GM12801 (cell line): ENCODE results near the gene ZNF230.

Source experiments
- CTCF ChIP-seq: IDR thresholded peaks from one replicate; pipeline ENCODE4 v1.5.1; 2011; ENCODE audit warnings: control low read depth; ENCODE audit not compliant: insufficient read length; ENCODE audit errors: extremely low read depth

ZNF230 gene

DNA sequence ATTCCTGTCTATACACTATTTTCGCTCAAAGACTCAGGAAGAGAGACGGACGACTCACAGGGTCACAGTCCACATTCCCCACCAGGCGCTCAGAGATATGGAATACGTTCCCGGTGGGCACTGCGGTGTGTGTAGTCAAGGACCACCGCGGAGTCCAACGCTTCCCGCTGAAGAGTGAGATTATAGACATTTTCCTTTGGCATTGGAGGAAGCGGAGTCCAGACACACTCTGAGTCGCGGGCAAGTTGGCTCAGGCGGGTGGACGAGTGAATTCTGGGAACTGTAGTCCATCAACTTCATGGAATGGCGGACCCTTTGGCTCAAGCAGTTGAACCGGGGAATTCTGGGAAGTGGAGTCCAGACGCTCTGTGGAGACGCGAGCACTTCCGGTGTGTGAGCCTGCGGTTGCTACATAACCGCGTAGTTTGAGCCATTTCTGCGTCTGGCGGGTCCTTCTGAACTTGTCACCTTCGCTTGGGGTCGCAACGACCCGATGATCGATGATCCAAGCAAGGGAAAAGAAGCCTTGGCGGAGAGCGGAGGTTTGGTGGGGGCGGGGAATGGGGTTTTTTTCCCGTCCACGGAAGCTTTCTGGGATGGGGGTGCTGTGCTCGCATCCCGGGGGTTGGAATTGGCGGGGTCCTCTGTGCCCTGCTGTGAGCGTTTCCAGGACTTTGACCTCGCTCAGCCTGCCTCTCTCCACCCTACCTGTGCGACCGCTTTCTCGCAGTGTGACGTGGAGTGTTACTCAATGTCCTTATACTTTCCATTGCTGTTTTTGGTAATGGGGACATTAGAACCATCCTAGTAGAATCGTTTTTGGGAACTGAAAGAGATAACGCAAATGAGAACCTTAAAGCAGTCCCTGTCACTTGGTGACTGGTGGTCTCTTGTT, at the start of gene ZNF230:
Gene ZNF230, plus strand, starts transcription at position 392 of the 895 bp plus-strand sequence. CDS start 4,122 bp downstream, outside the sequence.
- TF ChIP-seq CTCF: no peak

- no peak for TF ChIP-seq CTCF
Measured at GRCh38 chr19:43956827-43957226, 45.9 kb upstream of the ZNF230 start.

GRCh38 chr19:43957891-43958290, 44.9 kb upstream of the ZNF230 start:
- no peak for TF ChIP-seq CTCF

GRCh38 chr19:43960411-43960810, 42.3 kb upstream of the ZNF230 start:
- no peak for TF ChIP-seq CTCF

DNA sequence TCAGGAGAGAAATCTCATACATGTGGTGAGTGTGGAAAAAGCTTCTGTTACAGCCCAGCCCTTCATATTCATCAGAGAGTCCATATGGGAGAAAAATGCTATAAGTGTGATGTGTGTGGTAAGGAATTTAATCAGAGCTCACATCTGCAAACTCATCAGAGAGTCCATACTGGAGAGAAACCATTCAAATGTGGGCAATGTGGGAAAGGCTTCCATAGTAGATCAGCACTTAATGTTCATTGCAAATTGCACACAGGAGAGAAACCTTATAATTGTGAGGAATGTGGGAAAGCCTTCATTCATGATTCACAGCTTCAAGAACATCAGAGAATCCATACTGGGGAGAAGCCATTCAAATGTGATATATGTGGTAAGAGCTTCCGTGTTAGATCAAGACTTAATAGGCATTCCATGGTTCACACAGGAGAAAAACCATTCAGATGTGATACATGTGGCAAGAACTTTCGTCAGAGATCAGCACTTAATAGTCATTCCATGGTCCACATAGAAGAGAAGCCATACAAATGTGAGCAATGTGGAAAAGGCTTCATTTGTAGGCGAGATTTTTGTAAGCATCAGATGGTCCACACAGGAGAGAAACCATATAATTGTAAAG, 36.6 kb upstream of the ZNF230 start:
- TF ChIP-seq CTCF: no peak

- no peak for TF ChIP-seq CTCF
Measured at GRCh38 chr19:43976732-43977131, 26.0 kb upstream of the ZNF230 start.

- no peak for TF ChIP-seq CTCF
Measured at GRCh38 chr19:43983544-43983911, 19.2 kb upstream of the ZNF230 start.
